Left ventricle myocardium inferior (tissue), 1 donor: ENCODE data around the gene RAD51B. TPM values are rescaled to one million over a fixed set of nuclear protein-coding genes. Genes with fewer than 3 reads are reported as not detected.
"Not testable (repeated sequence)": the region's sequence is repeated elsewhere in the genome, so short reads cannot be mapped to it uniquely, and the experiment has no call there.

Experiments
- DNase-seq: peaks from one replicate; pipeline ENCODE4 v3.0.0-alpha.2; 2020
- H3K27ac ChIP-seq: fragments of 200-600 bp; replicated peaks from 2 replicates; pipeline ENCODE4 v1.8.0; 2021
- H3K27me3 ChIP-seq: fragments of 200-600 bp; 2 replicates; pipeline ENCODE4 v1.8.0; 2021; ENCODE audit warnings: low read depth
- H3K36me3 ChIP-seq: fragments of 200-600 bp; 2 replicates; pipeline ENCODE4 v1.8.0; 2021
- H3K4me1 ChIP-seq: fragments of 200-600 bp; 2 replicates; pipeline ENCODE4 v1.8.0; 2021
- H3K4me3 ChIP-seq: fragments of 200-600 bp; 2 replicates; pipeline ENCODE4 v1.8.0; 2021; ENCODE audit warnings: mild to moderate bottlenecking, moderate library complexity
- H3K9me3 ChIP-seq: fragments of 200-600 bp; replicated peaks from 2 replicates; pipeline ENCODE4 v1.8.0; 2021
- CTCF ChIP-seq: fragments of 200-600 bp; IDR thresholded peaks from 2 replicates; pipeline ENCODE4 v1.8.0; 2021; ENCODE audit warnings: antibody characterized with exemption, mild to moderate bottlenecking, borderline replicate concordance
- intact Hi-C: fragments of 100-400 bp; cut with micrococcal nuclease; formaldehyde crosslinking; loops from one replicate; pipeline ENCODE4 v1.11.0; 2022
- total RNA-seq: library from RNA; stranded (reverse); fragmentation: NEBNext Ultra II Directional; extraction: Animal tissue kit (Norgen Biotek cat#: 25700); gene quantifications from one replicate; pipeline ENCODE4 v1.2.1, GENCODE V29; 2021
- donor health status: DM: no; HTN: yes; CAD: no; lungs with severe emphysema.

RAD51B gene
- total RNA-seq, 1 donor from 2014 or later: 2.4 TPM

- Histone ChIP-seq H3K9me3 (no peaks in the 10 kb centered on the region), H3K27me3 (no peaks in the 10 kb centered on the region), H3K4me3 (no peak overlapping the region), H3K27ac (no peak overlapping the region), H3K36me3 (no peaks in the 10 kb centered on the region), H3K4me1 (peaks cover 51% of the 10 kb centered on the region)
- DNase-seq: no peak
- no peak for TF ChIP-seq CTCF
- intact Hi-C loops: no loop called here
Measured at GRCh38 chr14:68660495-68660894, 840.9 kb downstream of the RAD51B start.

- no peak for TF ChIP-seq CTCF
- intact Hi-C loops: no loop called here
- Histone ChIP-seq H3K9me3 (no peaks in the 10 kb centered on the region), H3K36me3 (no peaks in the 10 kb centered on the region), H3K4me1 (peaks cover 54% of the 10 kb centered on the region), H3K4me3 (no peak overlapping the region), H3K27ac (no peak overlapping the region), H3K27me3 (no peaks in the 10 kb centered on the region)
- DNase-seq: no peak
Measured at GRCh38 chr14:68661226-68662225, 841.9 kb downstream of the RAD51B start.

DNA sequence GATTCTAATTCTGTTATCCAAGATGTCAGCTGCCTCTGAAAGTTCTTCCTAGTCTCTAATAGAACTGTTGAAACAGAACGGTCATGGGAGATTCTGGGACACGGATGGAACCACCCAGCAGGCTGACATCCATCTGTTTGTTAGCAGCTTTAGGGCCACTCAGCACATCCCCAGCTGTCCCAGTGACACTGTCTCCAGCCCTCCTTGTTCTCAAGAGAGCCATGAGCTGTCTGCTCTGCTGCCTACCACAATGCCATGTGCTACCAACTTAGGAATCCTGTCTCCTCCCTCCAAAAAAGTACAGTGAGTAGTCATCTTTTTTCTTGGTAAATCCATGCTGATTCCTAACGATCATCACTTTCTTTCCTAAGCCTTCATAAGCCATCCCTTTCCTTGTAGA lies 842.8 kb downstream of the RAD51B start:
- DNase-seq: no peak
- H3K9me3 ChIP-seq: no peaks in the 10 kb centered on the region
- no peak overlapping the region for H3K4me3 ChIP-seq
- H3K27ac ChIP-seq: no peak overlapping the region
- peaks cover 63% of the 10 kb centered on the region for H3K4me1 ChIP-seq
- H3K36me3 ChIP-seq: no peaks in the 10 kb centered on the region
- intact Hi-C loops: no loop called here
- no peaks in the 10 kb centered on the region for H3K27me3 ChIP-seq
- TF ChIP-seq CTCF: no peak

DNA sequence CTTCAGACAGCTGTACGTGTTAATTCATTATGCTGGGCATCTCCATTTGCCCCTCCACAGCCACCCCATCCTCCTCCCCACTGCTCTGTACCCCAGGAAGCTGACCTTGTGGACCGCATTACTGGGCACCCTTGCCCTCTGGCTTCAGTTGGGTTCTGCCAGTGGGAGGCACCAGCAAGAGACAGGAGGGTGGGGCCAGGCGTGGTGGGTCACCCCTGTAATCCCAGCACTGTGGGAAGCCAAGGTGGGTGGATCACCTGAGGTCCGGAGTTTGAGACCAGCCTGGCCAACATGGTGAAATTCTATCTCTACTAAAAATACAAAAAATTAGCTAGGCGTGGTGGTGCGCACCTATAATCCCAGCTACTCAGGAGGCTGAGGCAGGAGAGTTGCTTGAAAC lies 843.2 kb downstream of the RAD51B start:
- H3K36me3 ChIP-seq, H3K27ac ChIP-seq, H3K27me3 ChIP-seq, intact Hi-C loops, DNase-seq, H3K4me3 ChIP-seq, H3K9me3 ChIP-seq: not testable (repeated sequence)
- peaks cover 67% of the 10 kb centered on the region for H3K4me1 ChIP-seq

- peaks cover 65% of the 10 kb centered on the region for H3K4me1 ChIP-seq
- no peaks in the 10 kb centered on the region for H3K36me3 ChIP-seq
- no peak for TF ChIP-seq CTCF
- DNase-seq: no peak
- H3K4me3 ChIP-seq: no peak overlapping the region
- intact Hi-C loops: no loop called here
- H3K27me3 ChIP-seq: no peaks in the 10 kb centered on the region
- no peaks in the 10 kb centered on the region for H3K9me3 ChIP-seq
- no peak overlapping the region for H3K27ac ChIP-seq
Measured at GRCh38 chr14:68663385-68664076, 844.0 kb downstream of the RAD51B start.
